Measurements from ENCODE around the gene PLAU.

PLAU gene

DNA sequence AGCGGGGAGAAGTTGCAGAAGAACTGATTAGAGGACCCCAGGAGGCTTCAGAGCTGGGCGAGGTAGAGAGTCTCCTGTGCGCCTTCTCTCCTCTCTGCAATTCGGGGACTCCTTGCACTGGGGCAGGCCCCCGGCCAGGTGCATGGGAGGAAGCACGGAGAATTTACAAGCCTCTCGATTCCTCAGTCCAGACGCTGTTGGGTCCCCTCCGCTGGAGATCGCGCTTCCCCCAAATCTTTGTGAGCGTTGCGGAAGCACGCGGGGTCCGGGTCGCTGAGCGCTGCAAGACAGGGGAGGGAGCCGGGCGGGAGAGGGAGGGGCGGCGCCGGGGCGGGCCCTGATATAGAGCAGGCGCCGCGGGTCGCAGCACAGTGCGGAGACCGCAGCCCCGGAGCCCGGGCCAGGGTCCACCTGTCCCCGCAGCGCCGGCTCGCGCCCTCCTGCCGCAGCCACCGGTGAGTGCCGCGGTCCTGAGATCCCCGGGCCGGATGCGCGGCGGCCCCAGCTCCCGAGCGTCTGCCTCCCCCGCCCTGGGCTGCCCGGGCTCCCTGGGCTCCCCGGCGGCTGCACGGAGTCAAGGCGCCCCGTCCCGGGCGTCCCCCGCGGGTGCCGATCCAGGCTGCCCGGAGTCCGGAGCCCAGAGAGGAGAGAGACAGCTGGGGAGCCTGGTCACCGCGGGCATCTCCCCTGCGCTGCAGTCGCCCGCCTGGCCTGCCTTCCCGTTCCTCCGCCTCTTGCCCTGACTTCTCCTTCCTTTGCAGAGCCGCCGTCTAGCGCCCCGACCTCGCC, at the start of gene PLAU:
TSS of gene PLAU (plus strand) at position 369 of the 789 bp plus-strand sequence. CDS start 424 bp downstream, outside the sequence.
- DNase-seq (ENCODE audit: low read depth in 2 of 2), result no peak

DNA sequence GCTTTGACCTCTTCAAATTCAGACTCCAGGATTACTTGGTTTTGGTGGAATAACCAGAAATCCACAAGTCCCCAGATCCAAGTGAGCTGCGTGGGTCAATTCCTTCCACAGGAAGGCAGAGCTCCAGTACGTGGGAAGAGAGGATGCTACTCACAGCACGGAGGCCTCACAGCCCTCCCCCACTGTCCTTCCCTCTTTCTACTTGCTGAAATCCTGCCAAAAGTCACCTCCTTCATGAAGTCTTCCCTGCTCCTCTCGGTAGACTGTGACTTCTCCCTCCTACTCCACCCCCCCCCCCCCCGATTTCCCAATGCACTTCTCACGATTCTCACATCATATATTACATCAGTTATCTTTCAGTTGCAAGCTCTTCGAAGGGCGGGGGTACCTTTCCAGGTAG, 48.9 kb upstream of the PLAU start:
- DNase-seq (ENCODE audit: low read depth in 2 of 2), result no peak

DNA sequence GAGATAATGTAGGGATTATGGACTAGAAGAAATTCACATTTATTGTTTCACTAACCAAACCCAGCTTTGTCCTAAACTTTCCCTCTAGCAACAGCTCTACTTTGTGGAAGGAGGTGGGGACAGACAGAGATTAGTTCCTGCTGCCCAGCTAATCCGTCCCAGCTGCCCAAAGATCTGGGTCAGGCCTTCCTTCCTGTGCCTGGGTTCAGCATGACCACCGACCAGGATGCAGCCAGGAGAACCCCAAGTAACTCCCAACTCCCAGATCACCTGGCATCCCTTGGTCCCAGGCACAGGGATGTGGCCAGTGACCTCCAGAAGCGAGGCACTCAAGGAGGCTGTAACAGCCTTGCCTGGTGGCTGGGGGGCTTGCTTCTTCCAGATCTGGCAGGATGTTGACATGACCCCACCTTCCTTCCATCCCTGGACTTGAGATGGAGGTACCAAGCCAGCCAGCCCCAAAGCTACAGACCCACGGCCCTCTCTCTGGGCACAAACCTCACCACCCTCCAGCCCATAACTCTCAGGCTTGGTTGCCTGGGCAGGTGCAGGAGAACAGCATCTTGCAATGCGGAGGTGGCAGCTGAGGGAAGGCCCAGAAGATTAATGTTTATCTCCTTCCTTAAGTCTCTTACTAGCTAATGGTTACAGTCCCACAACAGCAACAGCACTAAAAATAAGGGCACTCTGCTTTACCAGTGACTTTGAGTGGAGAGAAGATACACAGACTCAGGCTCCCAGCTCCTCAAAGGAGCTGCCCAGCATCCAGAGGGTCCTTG, 47.7 kb upstream of the PLAU start:
- no peak for DNase-seq (ENCODE audit: low read depth in 2 of 2)

- DNase-seq (ENCODE audit: low read depth in 2 of 2), result no peak
These were observed 46.7 kb upstream of the PLAU start for GRCh38 chr10:73864229-73864628.

DNA sequence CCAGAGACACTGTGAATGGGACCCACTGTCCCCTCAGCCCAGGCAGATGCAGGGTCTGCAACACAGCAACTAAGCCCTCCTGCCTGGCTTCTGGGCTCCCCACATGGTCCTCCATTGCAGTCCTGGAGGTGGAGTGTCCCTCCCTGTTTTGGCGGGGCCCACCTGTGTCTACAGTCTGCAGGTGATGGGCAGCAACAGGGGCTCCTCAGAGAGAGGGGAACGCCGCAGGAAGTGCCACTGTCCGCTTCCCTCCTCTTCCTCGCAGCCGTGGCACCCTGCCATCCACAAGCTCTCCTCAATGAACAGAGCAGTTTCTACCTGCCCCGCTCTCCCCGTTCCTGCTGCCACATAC, 45.8 kb upstream of the PLAU start:
- DNase-seq (ENCODE audit: low read depth in 2 of 2), result no peak

GRCh38 chr10:73865459-73866442, 45.2 kb upstream of the PLAU start:
- peak; percentile 23 to 33 for DNase-seq (ENCODE audit: low read depth in 2 of 2)

- no peak for DNase-seq (ENCODE audit: low read depth in 2 of 2)
These were observed 44.3 kb upstream of the PLAU start for GRCh38 chr10:73866621-73867020.

DNA sequence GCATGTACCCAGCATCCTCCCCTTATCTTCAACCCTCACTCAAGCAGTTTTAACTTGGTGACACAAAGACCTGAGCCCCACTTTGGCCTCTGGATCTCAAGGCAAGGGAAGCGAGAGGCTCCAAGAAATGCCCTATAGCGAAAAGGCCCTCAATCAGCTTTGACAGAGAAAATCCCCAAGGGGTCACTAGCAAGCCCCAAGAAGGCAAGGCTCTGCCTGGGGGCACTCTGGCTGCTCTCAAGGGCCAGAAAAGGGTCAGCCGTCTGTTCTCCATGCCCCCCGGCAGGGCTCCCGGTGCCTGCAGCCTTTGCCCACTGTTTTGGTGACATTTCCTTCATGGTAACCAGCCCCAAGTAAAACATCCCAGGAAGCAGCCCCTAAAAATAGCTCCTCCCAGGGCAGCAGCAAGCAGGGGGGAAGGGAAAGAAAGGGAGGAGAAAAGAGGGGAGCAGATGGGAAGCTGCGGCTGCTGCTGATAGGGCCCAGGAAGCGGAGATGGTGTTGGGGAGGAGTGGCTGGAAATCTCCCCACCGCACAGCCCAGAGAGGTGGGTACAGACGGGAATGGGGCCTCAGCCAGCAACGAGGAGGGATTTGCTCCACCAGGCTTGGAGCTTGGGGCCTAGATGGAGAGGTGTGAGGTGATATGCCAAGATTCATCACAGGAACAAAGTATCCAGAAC, 43.7 kb upstream of the PLAU start:
- DNase-seq (ENCODE audit: low read depth in 2 of 2), result no peak

DNA sequence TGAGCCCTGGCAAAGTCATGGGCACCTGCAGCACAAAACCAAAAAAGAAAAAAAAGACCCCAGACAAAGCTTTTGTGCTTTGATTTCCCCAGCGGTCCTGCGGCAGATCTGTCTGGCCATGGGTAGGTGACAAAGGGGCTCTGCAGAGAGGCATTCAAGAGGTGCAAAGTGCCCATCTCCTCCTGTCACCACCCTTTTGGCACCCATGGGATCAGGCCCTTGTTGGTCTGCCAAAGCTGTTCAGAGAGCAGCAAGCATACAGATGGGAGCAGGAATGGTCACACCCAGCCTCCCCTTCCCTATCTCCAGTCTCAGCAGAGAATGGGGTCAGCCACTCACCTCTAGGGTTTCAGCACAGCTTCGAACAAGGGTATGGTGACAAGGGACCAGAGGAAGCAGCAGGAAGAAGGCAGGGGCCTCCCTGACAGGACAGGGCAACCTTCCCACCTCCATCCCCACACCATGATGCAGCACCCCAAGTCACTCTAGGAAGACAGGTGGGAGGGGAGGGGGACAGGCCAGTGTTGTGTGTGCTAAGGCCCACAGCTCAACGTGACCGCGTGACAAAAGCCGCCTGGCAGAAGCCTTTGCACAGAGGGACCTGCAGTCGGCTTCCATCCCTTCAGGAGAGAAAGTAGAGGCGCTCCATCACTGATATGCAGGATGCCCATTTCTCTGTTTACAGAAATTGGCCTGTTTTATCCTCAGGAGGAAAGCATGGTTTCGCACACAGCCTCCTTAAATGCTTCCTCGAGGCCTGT, 42.9 kb upstream of the PLAU start:
- DNase-seq (ENCODE audit: low read depth in 2 of 2), result no peak

DNA sequence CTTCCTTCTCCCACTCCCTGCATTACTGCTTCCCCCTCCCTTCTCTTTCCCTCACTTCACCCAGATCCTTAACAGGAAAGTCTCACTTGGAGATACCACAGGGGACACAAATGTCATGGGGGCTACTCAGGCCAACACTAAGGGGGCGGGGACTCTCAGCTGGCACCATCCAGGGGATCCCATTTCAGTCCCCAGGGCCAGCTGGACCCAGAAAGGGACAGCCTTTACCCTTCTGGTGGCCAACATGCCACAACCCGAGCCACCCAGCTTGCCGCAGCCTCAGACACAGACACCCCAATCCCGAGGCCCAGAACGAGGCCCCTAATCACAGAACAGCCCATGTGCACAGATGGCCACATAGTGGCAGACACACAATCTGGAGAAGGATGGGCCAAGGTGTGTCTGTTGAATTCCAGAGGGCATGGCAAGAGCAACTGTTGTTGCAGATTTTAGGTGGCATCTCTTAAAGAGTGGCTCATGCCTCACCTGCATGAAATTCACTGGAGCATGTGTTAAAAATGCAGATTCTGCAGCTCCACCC, 42.2 kb upstream of the PLAU start:
- DNase-seq (ENCODE audit: low read depth in 2 of 2), result no peak

DNA sequence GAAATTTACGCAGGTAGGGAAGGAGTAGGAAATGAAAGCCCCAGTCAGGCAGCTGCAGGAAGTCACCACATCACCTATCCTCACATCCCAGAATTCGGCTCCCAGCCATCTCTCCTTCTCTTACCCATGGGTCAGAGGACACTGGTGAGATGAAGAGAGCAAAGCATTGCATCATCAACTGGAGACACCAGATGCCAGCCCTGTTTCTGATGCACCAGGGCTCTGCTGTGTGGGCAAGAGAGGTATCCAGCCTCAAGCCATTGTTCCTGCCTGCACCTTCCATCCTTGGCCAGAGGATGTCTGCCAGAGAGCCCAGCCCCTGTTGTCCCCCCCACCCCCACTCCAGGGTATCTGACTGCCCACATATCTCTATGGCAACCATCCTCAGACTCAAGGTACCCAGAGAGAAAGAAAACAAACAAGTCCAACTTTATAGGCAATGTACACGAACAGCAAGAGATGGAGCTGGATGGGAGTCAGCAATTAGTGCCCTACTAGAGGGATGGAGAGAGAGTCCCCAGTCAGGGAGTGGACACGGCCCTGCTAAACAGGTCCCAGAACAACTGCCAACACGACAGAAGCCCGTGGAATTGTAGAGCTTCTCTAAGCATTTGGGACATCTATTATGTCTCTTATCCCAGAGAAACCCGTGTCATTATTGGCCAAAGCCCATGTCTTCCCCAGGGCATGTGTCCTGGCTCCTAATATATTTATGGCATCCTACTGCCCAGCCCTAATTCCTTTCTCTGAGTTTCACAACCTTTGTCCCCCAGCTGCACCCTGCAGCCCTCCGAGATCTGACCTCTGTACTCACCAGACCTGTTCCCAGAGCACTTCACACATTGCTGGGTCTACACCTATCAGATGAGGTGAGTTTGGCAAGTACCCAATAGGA, 39.4 kb upstream of the PLAU start:
- no peak for DNase-seq (ENCODE audit: low read depth in 2 of 2)

DNA sequence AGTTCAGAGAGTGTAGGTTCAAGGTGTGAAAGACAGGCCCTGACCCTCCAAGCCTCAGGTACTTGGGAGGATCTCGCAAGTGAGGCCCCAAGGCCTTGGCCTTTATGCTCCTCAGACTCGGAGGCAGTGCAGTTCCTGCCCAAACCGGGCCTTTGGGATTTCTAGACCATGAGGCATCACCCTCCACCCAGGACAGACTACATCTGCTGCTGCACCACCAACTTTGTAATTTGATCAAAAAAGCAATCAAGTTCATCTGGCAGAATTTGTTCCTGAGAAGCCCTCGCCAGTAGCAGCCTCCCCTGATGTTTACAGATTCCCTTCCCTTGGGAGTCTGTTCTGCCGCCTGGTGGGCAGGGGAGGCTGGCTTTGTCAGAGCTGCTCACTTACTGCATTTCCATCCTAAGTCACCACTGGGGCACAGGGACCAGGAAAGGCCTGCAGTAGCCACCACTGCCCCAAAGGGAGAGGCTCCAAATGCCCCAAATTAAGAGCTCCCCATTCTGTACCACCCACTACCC, 38.7 kb upstream of the PLAU start:
- no peak for DNase-seq (ENCODE audit: low read depth in 2 of 2)

GRCh38 chr10:73873142-73873837, 37.6 kb upstream of the PLAU start:
- no peak for DNase-seq (ENCODE audit: low read depth in 2 of 2)

GRCh38 chr10:73873838-73874215, 37.1 kb upstream of the PLAU start:
- no peak for DNase-seq (ENCODE audit: low read depth in 2 of 2)

DNA sequence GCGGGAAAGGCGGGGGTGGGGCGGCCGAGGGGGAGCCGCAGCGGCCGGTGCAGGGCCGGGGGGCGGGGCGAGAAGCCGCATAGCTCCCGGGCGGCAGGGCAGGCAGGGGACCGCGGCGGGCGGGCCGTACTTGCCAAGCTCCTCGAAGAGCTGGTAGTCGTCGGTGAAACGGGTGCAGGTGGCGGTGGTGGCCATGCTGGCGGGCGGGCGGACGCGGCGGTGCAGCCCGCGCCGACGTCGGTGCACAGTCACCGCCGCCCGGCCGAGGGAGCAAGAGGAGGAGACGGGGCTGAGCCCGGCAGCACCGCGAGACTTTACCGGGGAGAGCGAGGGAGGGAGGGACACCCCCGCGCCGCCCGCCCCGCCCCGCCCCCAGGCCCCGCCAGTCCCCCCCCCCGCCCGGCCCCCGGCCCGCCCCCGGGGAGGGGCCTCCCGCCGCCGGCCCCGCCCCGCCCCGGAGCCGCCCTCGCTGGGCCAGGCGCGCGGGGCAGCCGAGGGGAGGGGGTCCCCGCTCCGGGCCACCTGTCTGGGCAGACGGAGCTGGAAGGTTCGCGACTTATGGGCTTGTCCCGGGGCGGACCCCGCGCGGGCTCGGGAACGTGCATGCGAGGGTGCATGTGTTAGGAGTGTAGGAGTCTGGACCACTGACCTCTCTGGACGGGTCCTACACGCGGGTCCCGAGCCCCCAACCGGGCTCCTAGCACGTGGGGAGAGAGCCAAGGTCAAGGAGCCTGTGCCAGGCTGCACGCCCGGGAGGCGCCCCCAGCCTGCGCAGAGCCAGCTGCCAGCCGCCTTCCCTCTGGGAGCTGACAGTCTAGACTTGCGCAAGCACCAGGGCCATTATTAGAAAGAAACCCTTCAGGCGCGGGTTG, 36.4 kb upstream of the PLAU start, which contains the start of gene CAMK2G:
TSS of gene CAMK2G (minus strand) at position 289 of the 872 bp plus-strand sequence. CDS start at position 195, 94 bp downstream.
- peak; percentile 65 to 79 for DNase-seq (ENCODE audit: low read depth in 2 of 2)

- DNase-seq (ENCODE audit: low read depth in 2 of 2), result no peak
These were observed 35.8 kb upstream of the PLAU start for GRCh38 chr10:73875139-73875475.

DNA sequence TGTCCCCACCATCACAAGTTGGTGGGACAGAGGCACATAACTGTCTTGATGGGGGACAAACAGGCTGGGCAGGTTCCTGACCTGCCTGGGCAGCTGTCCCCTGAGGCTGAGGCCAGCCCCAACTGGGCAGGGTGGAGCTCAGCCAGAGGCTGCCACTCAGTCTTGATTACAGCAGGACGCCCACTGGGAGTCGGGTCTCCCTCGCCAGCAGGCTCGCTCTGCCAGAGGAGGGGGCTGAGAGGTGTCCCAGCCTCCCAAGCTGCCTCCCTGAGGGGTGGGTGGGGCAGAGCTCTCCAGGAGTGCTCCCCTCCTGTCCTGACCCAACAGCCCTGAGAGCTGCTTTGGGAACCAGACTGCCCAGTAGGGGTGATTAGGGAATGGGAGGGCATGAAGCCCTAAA, 34.8 kb upstream of the PLAU start:
- no peak for DNase-seq (ENCODE audit: low read depth in 2 of 2)

GRCh38 chr10:73876566-73876965, 34.4 kb upstream of the PLAU start:
- DNase-seq (ENCODE audit: low read depth in 2 of 2), result no peak

All from stimulated activated CD4-positive, alpha-beta T cell treated with anti-CD3 and anti-CD28 coated beads, Interleukin-15, amount 100 ng/mL, for 48 hours (primary cell).